GM19238 (cell line): Measurements from ENCODE around the gene CD37.

Source experiments
- DNase-seq: peaks from one replicate; pipeline ENCODE4 v3.0.0; 2011; ENCODE audit warnings: low spot score; ENCODE audit not compliant: insufficient read length

The CD37 gene

GRCh38 chr19:49378512-49378911, 43.3 kb downstream of the CD37 start:
- DNase-seq = no peak

- no peak for DNase-seq
Observed at GRCh38 chr19:49380391-49380790, 45.2 kb downstream of the CD37 start.

GRCh38 chr19:49382639-49383038, 47.4 kb downstream of the CD37 start:
- no peak for DNase-seq

- DNase-seq = no peak
Observed at GRCh38 chr19:49383599-49383998, 48.4 kb downstream of the CD37 start.

GRCh38 chr19:49387936-49388372, 52.7 kb downstream of the CD37 start, which contains the start of gene KASH5:
Gene KASH5 (plus strand): TSS chr19:49388249. CDS start chr19:49390884, 2,635 bp downstream.
- DNase-seq = no peak

GRCh38 chr19:49389406-49389805, 54.2 kb downstream of the CD37 start:
- DNase-seq = no peak
